ENCODE measurements around the gene SELPLG. TPM values are rescaled to one million over a fixed set of nuclear protein-coding genes. Genes with fewer than 3 reads are reported as not detected.

Gene SELPLG
- total RNA-seq, 4 donors from 2014 or later: 1.3 to 5.6 (median 3.0) TPM

- Histone ChIP-seq H3K27ac (no peak overlapping the region), H3K4me3 (no peak overlapping the region), H3K27me3 (no peaks in the 10 kb centered on the region), H3K4me1 (peaks cover 1% of the 10 kb centered on the region), H3K36me3 (no peaks in the 10 kb centered on the region), H3K9me3 (no peaks in the 10 kb centered on the region)
- WGBS: 49% methylated on average over 14 of the region's 14 CpGs
- no peak for DNase-seq (ENCODE audit: low spot score in 2 of 2)
- no peak for TF ChIP-seq CTCF (IDR thresholded peaks at IDR 0.05)
These were observed 29.3 kb downstream of the SELPLG start for GRCh38 chr12:108604208-108604941.

GRCh38 chr12:108603743-108604142 lies 30.0 kb downstream of the SELPLG start:
- H3K27me3 ChIP-seq: no peaks in the 10 kb centered on the region
- DNase-seq (ENCODE audit: low spot score in 2 of 2): no peak
- H3K4me1 ChIP-seq: peaks cover under 1% of the 10 kb centered on the region
- no peaks in the 10 kb centered on the region for H3K9me3 ChIP-seq
- H3K27ac ChIP-seq: no peak overlapping the region
- H3K36me3 ChIP-seq: no peaks in the 10 kb centered on the region
- 86% methylated on average over 4 of the region's 4 CpGs for WGBS
- no peak overlapping the region for H3K4me3 ChIP-seq
- TF ChIP-seq CTCF (IDR thresholded peaks at IDR 0.05) (no peak), EP300 (IDR thresholded peaks at IDR 0.05) (no peak), POLR2A (IDR thresholded peaks at IDR 0.05) (no peak)

DNA sequence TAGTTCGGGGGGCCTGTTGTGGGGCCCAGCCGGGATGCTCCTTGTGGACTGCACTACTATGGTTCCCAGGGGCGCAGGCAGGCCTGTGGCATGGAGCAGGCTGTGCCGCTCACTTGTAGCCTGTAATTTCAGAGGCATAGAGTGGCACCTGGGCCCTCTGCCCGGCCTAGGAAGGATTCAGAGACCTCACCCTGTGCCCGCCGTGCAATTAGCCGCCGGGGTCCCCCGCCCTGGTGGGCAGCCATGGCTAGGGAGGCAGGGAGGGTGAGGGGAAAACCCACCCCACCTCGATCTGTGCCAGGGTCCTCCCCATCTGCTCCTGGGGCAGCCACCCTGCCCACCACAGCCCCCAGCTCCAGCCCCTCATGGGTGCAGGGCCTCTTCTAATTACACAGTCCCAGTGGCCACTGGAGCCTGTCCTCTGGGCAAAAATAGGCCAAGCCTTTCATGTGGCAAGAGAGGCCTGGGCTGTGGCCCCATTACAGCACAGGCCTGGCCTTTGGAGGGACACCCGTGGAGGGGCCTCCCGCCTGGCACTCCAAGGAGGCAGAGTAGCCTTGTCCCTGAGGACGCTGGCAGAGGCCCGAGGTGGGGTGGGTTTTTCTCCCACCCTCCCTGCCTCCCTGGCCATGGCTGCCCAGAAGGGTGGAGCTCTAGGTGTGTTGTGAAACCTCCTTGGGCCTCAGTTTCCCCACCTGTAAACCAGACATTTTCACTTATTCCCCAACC lies 30.6 kb downstream of the SELPLG start:
- Histone ChIP-seq H3K27ac (no peak overlapping the region), H3K4me3 (no peak overlapping the region), H3K4me1 (peaks cover 6% of the 10 kb centered on the region), H3K36me3 (no peaks in the 10 kb centered on the region), H3K9me3 (no peaks in the 10 kb centered on the region), H3K27me3 (no peaks in the 10 kb centered on the region)
- no peak for TF ChIP-seq CTCF (IDR thresholded peaks at IDR 0.05)
- TF ChIP-seq EP300 (IDR thresholded peaks at IDR 0.05): no peak
- no peak for TF ChIP-seq POLR2A (IDR thresholded peaks at IDR 0.05)
- TF ChIP-seq POLR2AphosphoS5 (IDR thresholded peaks at IDR 0.05): no peak
- no peak for DNase-seq (ENCODE audit: low spot score in 2 of 2)
- 81% methylated on average over 5 of the region's 15 CpGs for WGBS

DNA sequence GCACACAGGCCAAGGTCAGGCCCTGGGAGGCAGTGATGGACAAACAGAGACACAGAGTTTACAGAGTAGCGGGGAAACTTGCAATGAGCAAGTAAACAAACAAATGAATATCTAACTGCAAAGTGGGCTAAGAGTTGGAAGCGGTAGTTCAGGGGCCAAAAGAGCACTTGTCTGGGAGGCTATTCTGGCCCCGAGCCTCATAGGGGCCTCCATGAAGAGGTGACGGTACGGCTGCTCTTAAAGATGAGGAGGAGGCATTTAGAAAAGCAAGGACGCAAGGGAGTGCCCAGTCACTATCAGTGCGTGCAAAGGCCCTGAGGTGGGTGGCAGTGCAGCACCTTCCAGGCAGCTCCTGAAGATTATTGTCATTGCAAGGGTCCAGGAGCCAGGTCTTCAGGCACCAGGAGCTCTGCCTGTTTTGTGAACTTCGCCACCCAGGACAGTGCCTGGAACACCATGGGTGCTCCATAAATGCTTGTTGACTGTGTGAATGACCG lies 31.4 kb downstream of the SELPLG start:
- no peak overlapping the region for H3K27ac ChIP-seq
- no peaks in the 10 kb centered on the region for H3K36me3 ChIP-seq
- H3K4me3 ChIP-seq: no peak overlapping the region
- H3K27me3 ChIP-seq: no peaks in the 10 kb centered on the region
- no peaks in the 10 kb centered on the region for H3K9me3 ChIP-seq
- no peak for DNase-seq (ENCODE audit: low spot score in 2 of 2)
- WGBS: 95% methylated on average over 9 of the region's 9 CpGs
- TF ChIP-seq EP300 (IDR thresholded peaks at IDR 0.05) (no peak), POLR2AphosphoS5 (IDR thresholded peaks at IDR 0.05) (no peak), CTCF (IDR thresholded peaks at IDR 0.05) (no peak), POLR2A (IDR thresholded peaks at IDR 0.05) (no peak)
- H3K4me1 ChIP-seq: peaks cover 6% of the 10 kb centered on the region

DNA sequence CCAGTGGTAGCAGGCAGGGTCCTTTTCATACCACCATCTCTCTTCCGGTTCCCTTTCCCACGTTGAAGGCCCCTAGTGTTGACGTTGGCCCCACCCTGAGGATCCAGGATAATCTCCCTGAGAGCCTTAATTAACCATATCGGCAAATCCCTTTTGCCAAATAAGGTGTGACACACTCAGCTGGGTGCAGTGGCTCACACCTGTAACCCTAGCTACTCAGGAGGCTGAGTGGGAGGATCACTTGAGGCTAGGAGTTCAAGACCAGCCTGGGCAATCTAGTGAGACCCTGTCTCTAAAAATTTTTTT lies 33.0 kb downstream of the SELPLG start:
- 68% methylated on average over 4 of the region's 4 CpGs for WGBS
- no peak for TF ChIP-seq EP300 (IDR thresholded peaks at IDR 0.05)
- TF ChIP-seq POLR2A (IDR thresholded peaks at IDR 0.05): no peak
- TF ChIP-seq POLR2AphosphoS5 (IDR thresholded peaks at IDR 0.05): no peak
- TF ChIP-seq CTCF (IDR thresholded peaks at IDR 0.05): no peak
- Histone ChIP-seq H3K36me3 (no peaks in the 10 kb centered on the region), H3K4me3 (no peak overlapping the region), H3K27ac (no peak overlapping the region), H3K27me3 (no peaks in the 10 kb centered on the region), H3K9me3 (no peaks in the 10 kb centered on the region), H3K4me1 (peaks cover 9% of the 10 kb centered on the region)
- no peak for DNase-seq (ENCODE audit: low spot score in 2 of 2)
